Sciatic nerve (tissue), 2 donors: ENCODE results near the gene PITPNC1. TPM values are rescaled to one million over a fixed set of nuclear protein-coding genes. Genes with fewer than 3 reads are reported as not detected.

Source experiments
- ATAC-seq: fragments of 200-7000 bp; cut with Tn5 transposase; one replicate; pipeline ENCODE4 v1.9.1; 2020; ENCODE audit warnings: mild to moderate bottlenecking, moderate library complexity
- DNase-seq: peaks from one replicate; pipeline ENCODE4 v3.0.0-alpha.2; 2020; ENCODE audit warnings: low spot score
- intact Hi-C: fragments of 100-400 bp; cut with DNase I; formaldehyde crosslinking; loops from one replicate; pipeline ENCODE4 v1.14.2; 2022
- total RNA-seq: library from RNA; stranded (reverse); fragmentation: NEBNext Ultra II Directional; extraction: Animal tissue kit (Norgen Biotek cat#: 25700); gene quantifications from one replicate; pipeline ENCODE4 v1.2.1, GENCODE V29; 2021
- donor health status: DM: no; HTN: no; CAD: no.
- donor health status: DM: no; HTN: no; CAD: no.

The PITPNC1 gene
- total RNA-seq, 1 donor from 2014 or later = 27.9 TPM

- DNase-seq (peak; percentile 59), ATAC-seq (peak; percentile 45)
- intact Hi-C loops = no loop called here
Observed at GRCh38 chr17:67546578-67547527, 169.8 kb downstream of the PITPNC1 start.

GRCh38 chr17:67548693-67549092 is 171.6 kb downstream of the PITPNC1 start:
- ATAC-seq = no peak
- intact Hi-C loops = no loop called here
- DNase-seq = no peak

- DNase-seq (peak; percentile 38), ATAC-seq (no peak)
- intact Hi-C loops = no loop called here
Observed at GRCh38 chr17:67549820-67550219, 172.7 kb downstream of the PITPNC1 start.

- DNase-seq (no peak), ATAC-seq (no peak)
- intact Hi-C loops = no loop called here
Observed at GRCh38 chr17:67554634-67555033, 177.6 kb downstream of the PITPNC1 start.

- DNase-seq = no peak
- intact Hi-C loops = no loop called here
- ATAC-seq = no peak
Observed at GRCh38 chr17:67555855-67556254, 178.8 kb downstream of the PITPNC1 start.

GRCh38 chr17:67557052-67557845 is 180.2 kb downstream of the PITPNC1 start:
- DNase-seq (no peak), ATAC-seq (no peak)
- intact Hi-C loops = no loop called here

- intact Hi-C loops = no loop called here
- ATAC-seq = no peak
- no peak for DNase-seq
Observed at GRCh38 chr17:67557921-67558320, 180.8 kb downstream of the PITPNC1 start.

GRCh38 chr17:67558740-67559380 is 181.8 kb downstream of the PITPNC1 start:
- ATAC-seq = no peak

GRCh38 chr17:67559381-67559966 is 182.4 kb downstream of the PITPNC1 start:
- no peak for DNase-seq
- no peak for ATAC-seq
- intact Hi-C loops = no loop called here

More at GRCh38 chr17:67558740-67559380, 181.8 kb downstream of the PITPNC1 start:
- DNase-seq = no peak
- intact Hi-C loops = no loop called here

GRCh38 chr17:67562005-67562404 is 184.9 kb downstream of the PITPNC1 start:
- DNase-seq = no peak
- intact Hi-C loops = no loop called here

GRCh38 chr17:67563692-67564228 is 186.7 kb downstream of the PITPNC1 start:
- intact Hi-C loops = no loop called here
- DNase-seq (no peak), ATAC-seq (no peak)

More at GRCh38 chr17:67562005-67562404, 184.9 kb downstream of the PITPNC1 start:
- no peak for ATAC-seq

- intact Hi-C loops = no loop called here
- DNase-seq = no peak
- ATAC-seq = no peak
Observed at GRCh38 chr17:67565068-67565467, 188.0 kb downstream of the PITPNC1 start.

GRCh38 chr17:67566656-67567055 is 189.6 kb downstream of the PITPNC1 start:
- intact Hi-C loops = no loop called here
- ATAC-seq (no peak), DNase-seq (no peak)

- ATAC-seq (no peak), DNase-seq (no peak)
- intact Hi-C loops = no loop called here
Observed at GRCh38 chr17:67569015-67569451, 192.0 kb downstream of the PITPNC1 start.

- DNase-seq = no peak
- intact Hi-C loops = no loop called here
- no peak for ATAC-seq
Observed at GRCh38 chr17:67569873-67570272, 192.8 kb downstream of the PITPNC1 start.

GRCh38 chr17:67570797-67571196 is 193.7 kb downstream of the PITPNC1 start:
- ATAC-seq = no peak
- no peak for DNase-seq
- intact Hi-C loops = no loop called here

GRCh38 chr17:67571478-67571877 is 194.4 kb downstream of the PITPNC1 start:
- no peak for ATAC-seq
- no peak for DNase-seq
- intact Hi-C loops = no loop called here

GRCh38 chr17:67573987-67574657 is 197.0 kb downstream of the PITPNC1 start:
- DNase-seq (no peak), ATAC-seq (no peak)
- intact Hi-C loops = no loop called here
